HepG2 (cell line): ENCODE measurements around the gene SAP130. TPM values are rescaled to one million over a fixed set of nuclear protein-coding genes. Genes with fewer than 3 reads are reported as not detected.

ENCODE experiments used
- ATAC-seq: fragments of 200-7000 bp; cut with Tn5 transposase; 3 replicates; pipeline ENCODE4 v1.9.1; 2020; ENCODE audit warnings: mild to moderate bottlenecking, moderate library complexity
- BruUV-seq: library from RNA; stranded (reverse); fragments of 400-500 nt; replicated peaks from 2 replicates; lab custom pipeline; 2021; lab: Mats Ljungman, UMichigan
- CTCF ChIA-PET: fragments of 300-600 bp; formaldehyde crosslinking; extraction: SDS; loops from one replicate; lab custom pipeline; 2021; ENCODE audit warnings: low total read pairs, inconsistent platforms, low intra/inter-chr PET ratio; lab: Yijun Ruan, JAX
- POLR2A ChIA-PET: fragments of 350-600 bp; sonication (Branson Sonifier 250); formaldehyde crosslinking; loops from one replicate; lab custom pipeline; 2020; ENCODE audit warnings: antibody characterized with exemption, inconsistent platforms; lab: Yijun Ruan, JAX
- DNase-seq: peaks from one replicate; pipeline ENCODE4 v3.0.0-alpha.2; 2015; ENCODE audit warnings: low spot score
- FAIRE-seq: peaks from 3 replicates; lab custom pipeline; 2011; peaks lifted over from hg19 to GRCh38; lab: Jason Lieb, UNC
- H2AFZ ChIP-seq: one replicate; pipeline ENCODE4 v1.6.1; 2011; ENCODE audit warnings: low read length, inconsistent platforms
- H3K27ac ChIP-seq: fragments of 300-600 bp; 3 replicates; pipeline ENCODE4 v1.8.0; 2011; ENCODE audit warnings: mixed run types, mild to moderate bottlenecking, mixed read lengths, low read length, inconsistent platforms; ENCODE audit not compliant: insufficient read depth; ENCODE audit errors: extremely low read length
- H3K27me3 ChIP-seq, 2 experiments: fragments of 200-600 bp in 1 of 2; 2 replicates in 1 of 2; 3 replicates in 1 of 2; pipeline versions ENCODE4 v1.6.0 to v1.8.0; 2011; ENCODE audit warnings: low read length in 2 of 2, mild to moderate bottlenecking in 2 of 2, moderate library complexity in 2 of 2, inconsistent platforms in 1 of 2; ENCODE audit not compliant: insufficient read depth in 2 of 2, control insufficient read depth in 1 of 2
- H3K36me3 ChIP-seq, 2 experiments: fragments of 200-600 bp in 1 of 2; replicated peaks in 1 of 2; 2 replicates in 1 of 2; 3 replicates in 1 of 2; pipeline versions ENCODE4 v1.5.1 to v1.8.0; 2011; ENCODE audit warnings: low read length in 2 of 2, inconsistent platforms in 1 of 2; ENCODE audit not compliant: insufficient read depth in 2 of 2, control insufficient read depth in 1 of 2
- H3K4me1 ChIP-seq: 2 replicates; pipeline ENCODE4 v1.5.1; 2012; ENCODE audit warnings: low read length, inconsistent platforms; ENCODE audit not compliant: insufficient read depth
- H3K4me2 ChIP-seq: 2 replicates; pipeline ENCODE4 v1.6.0; 2011; ENCODE audit warnings: low read depth, low read length, inconsistent platforms
- H3K4me3 ChIP-seq, 3 experiments: fragments of 200-600 bp in 1 of 3; sonication (generic), shearing (Covaris generic) in 1 of 3; replicated peaks in 1 of 3; 2 replicates each; pipeline ENCODE4 v1.5.1; 2011 to 2016; ENCODE audit warnings: low read length in 3 of 3, inconsistent platforms in 2 of 3, low read depth in 2 of 3, mild to moderate bottlenecking in 2 of 3, control low read depth in 1 of 3, mixed read lengths in 1 of 3; ENCODE audit not compliant: insufficient read depth in 1 of 3
- H3K79me2 ChIP-seq: one replicate; pipeline ENCODE4 v1.6.1; 2011; ENCODE audit warnings: low read length, inconsistent platforms; ENCODE audit not compliant: insufficient read depth
- H3K9ac ChIP-seq: 2 replicates; pipeline ENCODE4 v1.6.0; 2011; ENCODE audit warnings: mild to moderate bottlenecking, low read depth, low read length, inconsistent platforms; ENCODE audit not compliant: insufficient read depth
- H3K9me3 ChIP-seq: 2 replicates; pipeline ENCODE4 v1.5.1; 2012; ENCODE audit warnings: mild to moderate bottlenecking, low read length
- H4K20me1 ChIP-seq: 2 replicates; pipeline ENCODE4 v1.6.0; 2011; ENCODE audit warnings: inconsistent platforms, mild to moderate bottlenecking, low read length, moderate library complexity; ENCODE audit not compliant: insufficient read depth
- ATF7 ChIP-seq, 2 experiments: fragments of 450-650 bp in 1 of 2; sonication (generic) in 1 of 2; formaldehyde crosslinking in 1 of 2; IDR thresholded peaks; 2 replicates each; pipeline versions ENCODE4 v1.4.0 to v1.6.1; 2016 to 2020; ENCODE audit warnings: antibody characterized with exemption in 1 of 2, mild to moderate bottlenecking in 1 of 2, missing genetic modification reagents in 1 of 2
- CREM ChIP-seq, 2 experiments: sonication (generic) in 1 of 2; formaldehyde crosslinking in 1 of 2; IDR thresholded peaks; 2 replicates each; pipeline versions ENCODE4 v1.4.0 to v1.6.1; 2016 to 2020; ENCODE audit warnings: antibody characterized with exemption in 1 of 2, mild to moderate bottlenecking in 1 of 2, missing genetic modification reagents in 1 of 2
- MYC ChIP-seq: sonication (generic); formaldehyde crosslinking; IDR thresholded peaks from 2 replicates; pipeline ENCODE4 v1.9.0; 2021; ENCODE audit warnings: missing genetic modification reagents, borderline replicate concordance
- REXO4 ChIP-seq: sonication (generic); formaldehyde crosslinking; IDR thresholded peaks from 2 replicates; pipeline ENCODE4 v1.8.0; 2022; ENCODE audit warnings: missing genetic modification reagents, mild to moderate bottlenecking, borderline replicate concordance
- ZNF138 ChIP-seq: sonication (generic); formaldehyde crosslinking; IDR thresholded peaks from 2 replicates; pipeline ENCODE4 v1.5.0; 2020; ENCODE audit warnings: mild to moderate bottlenecking, low read depth, missing genetic modification reagents
- WGBS: methylation state at CpG from one replicate; pipeline ENCODE4 v1.1.6; 2017; ENCODE audit warnings: low lambda C conversion rate; 5-methylcytosine and 5-hydroxymethylcytosine counted together
- in situ Hi-C: cut with HindIII; loops from 2 replicates; pipeline ENCODE4 v1.10.0; 2017; ENCODE audit warnings: low pct_unique_long_range_greater_than_20kb; ENCODE audit not compliant: extremely low pct_ligation_motif_present
- intact Hi-C: fragments of 100-400 bp; cut with micrococcal nuclease; formaldehyde crosslinking; loops from one replicate; pipeline ENCODE4 v1.10.0; 2022; ENCODE audit not compliant: unreplicated experiment
- polyA plus RNA-seq, 8 experiments: library from polyadenylated mRNA; depleted of rRNA in 3 of 8; stranded (reverse) in 7 of 8; unstranded in 1 of 8; fragments of >200 nt; fragmentation: Illumina TruSeq in 4 of 8; extraction: Trizol in 4 of 8; gene quantifications; 2 replicates each; pipeline versions ENCODE4 v1.2.1 to v1.2.3, GENCODE V29; 2011 to 2016; ENCODE audit warnings: low read depth in 4 of 8, missing spikeins in 1 of 8, mixed read lengths in 1 of 8; ENCODE audit not compliant: insufficient read depth in 1 of 8
- total RNA-seq, 5 experiments: library from RNA; depleted of rRNA; stranded (reverse); fragments of >200 nt; fragmentation: Illumina TruSeq; extraction: Trizol; gene quantifications; 2 replicates each; pipeline ENCODE4 v1.2.3, GENCODE V29; 2016; ENCODE audit warnings: low read depth in 1 of 5
- TF ChIP-seq, protein P1 (sequence below): sonication (generic); formaldehyde crosslinking; IDR thresholded peaks from 2 replicates; pipeline ENCODE4 v1.4.0; 2020; ENCODE audit warnings: missing genetic modification reagents

The SAP130 gene
- total and polyA plus RNA-seq, 2 of the 13 experiments (the other 11 are each of a cell fraction or from before 2014, with no cell fraction given): 11.1 to 18.6 TPM

DNA sequence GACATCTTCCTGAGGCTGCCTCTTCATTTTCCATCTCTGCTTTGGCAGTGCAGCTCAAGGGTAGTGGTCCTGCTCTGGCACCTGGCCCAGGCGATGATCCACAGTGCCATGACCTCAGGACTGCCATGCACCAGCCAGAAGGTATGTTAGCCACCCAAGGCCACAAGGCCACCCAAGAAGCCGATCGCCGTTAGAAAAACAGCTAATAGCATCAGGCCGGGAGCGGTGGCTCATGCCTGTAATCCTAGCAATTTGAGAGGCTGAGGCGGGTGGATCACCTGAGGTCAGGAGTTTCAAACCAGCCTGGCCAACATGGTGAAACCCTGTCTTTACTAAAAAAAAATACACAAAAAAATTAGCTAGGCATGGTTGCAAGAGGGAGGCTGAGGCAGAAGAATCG is 34.7 kb upstream of the SAP130 start:
- no peak for ATAC-seq
- WGBS: 62% methylated on average over 8 of the region's 8 CpGs
- intact Hi-C loops: loop anchor here (2.0 kb wide), 1 partner anchor 246 kb away; no protein-coding TSS in a partner anchor
- H3K4me2 ChIP-seq: no peak overlapping the region
- H3K27me3 ChIP-seq: no peaks in the 10 kb centered on the region; a peak in 1 of 5 replicates
- peaks cover 50% of the 10 kb centered on the region for H3K4me1 ChIP-seq
- H3K36me3 ChIP-seq: no peaks in the 10 kb centered on the region
- no peaks in the 10 kb centered on the region for H3K79me2 ChIP-seq
- H3K27ac ChIP-seq: no peak overlapping the region
- DNase-seq: no peak
- H3K9me3 ChIP-seq: no peaks in the 10 kb centered on the region
- H3K9ac ChIP-seq: no peak overlapping the region
- no peaks in the 10 kb centered on the region for H4K20me1 ChIP-seq
- H3K4me3 ChIP-seq: no peak overlapping the region
- in situ Hi-C loops: loop anchor here (5.0 to 25.0 kb wide), 3 partner anchors 245 to 675 kb away; no protein-coding TSS in a partner anchor
- CTCF ChIA-PET: interaction anchor here (1.7 kb wide), 1 partner anchor 24 kb away, joined by 5 read pairs; no protein-coding TSS in a partner anchor
- no peak overlapping the region for H2AFZ ChIP-seq
- no TSS peak for BruUV-seq
- FAIRE-seq: no peak
- no peak for TF ChIP-seq REXO4 (CRISPR knock-in tag)
- TF ChIP-seq, all 625 proteins: peak for 0
- POLR2A ChIA-PET: no interaction called here

DNA sequence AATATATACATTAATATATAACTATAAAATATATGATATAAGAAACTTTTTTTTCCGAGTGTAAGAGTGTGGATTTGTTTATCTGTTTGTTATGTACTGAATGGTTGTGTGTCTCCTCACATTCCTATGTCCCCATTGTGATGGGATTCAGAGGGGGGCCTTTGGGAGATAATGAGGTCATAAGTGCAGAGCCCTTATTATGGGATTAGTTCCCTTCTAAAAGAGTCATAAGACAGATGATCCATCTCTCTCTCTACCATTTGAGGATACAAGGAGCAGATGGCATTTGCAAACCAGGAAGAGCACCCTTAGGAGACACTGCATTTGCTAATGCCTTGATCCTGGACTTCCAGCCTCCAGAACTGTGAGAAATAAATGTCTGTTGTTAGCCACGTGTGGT is 30.3 kb upstream of the SAP130 start:
- H4K20me1 ChIP-seq: no peaks in the 10 kb centered on the region
- no TSS peak for BruUV-seq
- WGBS: 37% methylated on average over 2 of the region's 2 CpGs
- TF ChIP-seq ATF7 (IDR thresholded peaks at IDR 0.05): peak; percentile 13; the same call in 1 of the 2 replicates
- no peak for TF ChIP-seq ATF7 (CRISPR knock-in tag; IDR thresholded peaks at IDR 0.05)
- TF ChIP-seq MYC (CRISPR knock-in tag): 0 out of 2 replicates have a peak, but pooled peaks have one; percentile 21
- TF ChIP-seq, protein P1, sequence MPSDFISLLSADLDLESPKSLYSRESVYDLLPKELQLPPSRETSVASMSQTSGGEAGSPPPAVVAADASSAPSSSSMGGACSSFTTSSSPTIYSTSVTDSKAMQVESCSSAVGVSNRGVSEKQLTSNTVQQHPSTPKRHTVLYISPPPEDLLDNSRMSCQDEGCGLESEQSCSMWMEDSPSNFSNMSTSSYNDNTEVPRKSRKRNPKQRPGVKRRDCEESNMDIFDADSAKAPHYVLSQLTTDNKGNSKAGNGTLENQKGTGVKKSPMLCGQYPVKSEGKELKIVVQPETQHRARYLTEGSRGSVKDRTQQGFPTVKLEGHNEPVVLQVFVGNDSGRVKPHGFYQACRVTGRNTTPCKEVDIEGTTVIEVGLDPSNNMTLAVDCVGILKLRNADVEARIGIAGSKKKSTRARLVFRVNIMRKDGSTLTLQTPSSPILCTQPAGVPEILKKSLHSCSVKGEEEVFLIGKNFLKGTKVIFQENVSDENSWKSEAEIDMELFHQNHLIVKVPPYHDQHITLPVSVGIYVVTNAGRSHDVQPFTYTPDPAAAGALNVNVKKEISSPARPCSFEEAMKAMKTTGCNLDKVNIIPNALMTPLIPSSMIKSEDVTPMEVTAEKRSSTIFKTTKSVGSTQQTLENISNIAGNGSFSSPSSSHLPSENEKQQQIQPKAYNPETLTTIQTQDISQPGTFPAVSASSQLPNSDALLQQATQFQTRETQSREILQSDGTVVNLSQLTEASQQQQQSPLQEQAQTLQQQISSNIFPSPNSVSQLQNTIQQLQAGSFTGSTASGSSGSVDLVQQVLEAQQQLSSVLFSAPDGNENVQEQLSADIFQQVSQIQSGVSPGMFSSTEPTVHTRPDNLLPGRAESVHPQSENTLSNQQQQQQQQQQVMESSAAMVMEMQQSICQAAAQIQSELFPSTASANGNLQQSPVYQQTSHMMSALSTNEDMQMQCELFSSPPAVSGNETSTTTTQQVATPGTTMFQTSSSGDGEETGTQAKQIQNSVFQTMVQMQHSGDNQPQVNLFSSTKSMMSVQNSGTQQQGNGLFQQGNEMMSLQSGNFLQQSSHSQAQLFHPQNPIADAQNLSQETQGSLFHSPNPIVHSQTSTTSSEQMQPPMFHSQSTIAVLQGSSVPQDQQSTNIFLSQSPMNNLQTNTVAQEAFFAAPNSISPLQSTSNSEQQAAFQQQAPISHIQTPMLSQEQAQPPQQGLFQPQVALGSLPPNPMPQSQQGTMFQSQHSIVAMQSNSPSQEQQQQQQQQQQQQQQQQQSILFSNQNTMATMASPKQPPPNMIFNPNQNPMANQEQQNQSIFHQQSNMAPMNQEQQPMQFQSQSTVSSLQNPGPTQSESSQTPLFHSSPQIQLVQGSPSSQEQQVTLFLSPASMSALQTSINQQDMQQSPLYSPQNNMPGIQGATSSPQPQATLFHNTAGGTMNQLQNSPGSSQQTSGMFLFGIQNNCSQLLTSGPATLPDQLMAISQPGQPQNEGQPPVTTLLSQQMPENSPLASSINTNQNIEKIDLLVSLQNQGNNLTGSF (CRISPR knock-in tag): no peak
- TF ChIP-seq CREM (IDR thresholded peaks at IDR 0.05): no peak
- no peak for TF ChIP-seq CREM (CRISPR knock-in tag; IDR thresholded peaks at IDR 0.05)
- TF ChIP-seq ZNF138 (CRISPR knock-in tag): no peak
- no peak overlapping the region for H3K9ac ChIP-seq
- no peak overlapping the region for H3K27ac ChIP-seq
- no peak for DNase-seq
- no peaks in the 10 kb centered on the region for H3K36me3 ChIP-seq
- H3K4me2 ChIP-seq: peak overlapping the region; percentile 36; the same call in 1 of the 2 replicates
- no peaks in the 10 kb centered on the region for H3K9me3 ChIP-seq
- no peak for ATAC-seq
- intact Hi-C loops: no loop called here
- in situ Hi-C loops: loop anchor here (25.0 kb wide), 2 partner anchors 579 to 679 kb away; no protein-coding TSS in a partner anchor
- peaks cover 28% of the 10 kb centered on the region for H3K4me1 ChIP-seq
- H3K27me3 ChIP-seq: no peaks in the 10 kb centered on the region; a peak in 2 of 5 replicates
- H3K4me3 ChIP-seq: no peak overlapping the region
- no peak for FAIRE-seq
- CTCF ChIA-PET: no interaction called here
- POLR2A ChIA-PET: interaction anchor here (1.1 kb wide), 1 partner anchor 33 kb away, joined by 5 read pairs; the partner anchor contains the start of gene UGGT1
- no peaks in the 10 kb centered on the region for H3K79me2 ChIP-seq
- H2AFZ ChIP-seq: no peak overlapping the region
